Fibroblast of villous mesenchyme (primary cell): Measurements from ENCODE around the gene MRPS24. TPM values are rescaled to one million over a fixed set of nuclear protein-coding genes. Genes with fewer than 3 reads are reported as not detected.

Source experiments
- DNase-seq: peaks from one replicate; pipeline ENCODE4 v3.0.0-alpha.2; 2010; ENCODE audit warnings: low read depth
- H3K4me3 ChIP-seq: 2 replicates; pipeline ENCODE4 v1.5.1; 2011; ENCODE audit warnings: low read depth, mild to moderate bottlenecking, low read length
- CTCF ChIP-seq: IDR thresholded peaks from 2 replicates; pipeline ENCODE4 v1.5.1; 2012; ENCODE audit warnings: low read depth, mild to moderate bottlenecking, low read length; ENCODE audit not compliant: insufficient read depth
- total RNA-seq: library from RNA; depleted of rRNA; stranded (reverse); fragments of >200 nt; gene quantifications from 2 replicates; pipeline ENCODE4 v1.2.3, GENCODE V29; 2012

The MRPS24 gene
- 108 and 112 TPM in 2 replicates for total RNA-seq

- no peak for TF ChIP-seq CTCF
- peak; percentile 96 for DNase-seq
- H3K4me3 ChIP-seq = peak within 1 kb of the TSS; percentile 65
These were observed at the start of gene MRPS24 for GRCh38 chr7:43869006-43869866. Gene MRPS24, minus strand, starts transcription at chr7:43869517. Its CDS starts 22 bp downstream, at chr7:43869495.

- no peak overlapping the region for H3K4me3 ChIP-seq
- no peak for TF ChIP-seq CTCF
- DNase-seq = no peak
These were observed 46.6 kb upstream of the MRPS24 start for GRCh38 chr7:43915907-43916306.

- TF ChIP-seq CTCF = no peak
These were observed 45.5 kb upstream of the MRPS24 start for GRCh38 chr7:43914795-43915194.

GRCh38 chr7:43906331-43907010 is 37.2 kb upstream of the MRPS24 start, which contains the start of gene URGCP:
Gene URGCP, minus strand, starts transcription at chr7:43906596. Its CDS starts 21 bp downstream, at chr7:43906575.
- TF ChIP-seq CTCF = no peak
- peak within 1 kb of the TSS; percentile 71 for H3K4me3 ChIP-seq
- DNase-seq = peak; percentile 28

More at GRCh38 chr7:43914795-43915194, 45.5 kb upstream of the MRPS24 start:
- H3K4me3 ChIP-seq = no peak overlapping the region
- DNase-seq = no peak

GRCh38 chr7:43905956-43906330 is 36.6 kb upstream of the MRPS24 start:
- DNase-seq = peak; percentile 52
- peak overlapping the region; percentile 71 for H3K4me3 ChIP-seq

More at GRCh38 chr7:43905956-43906330, 36.6 kb upstream of the MRPS24 start:
- TF ChIP-seq CTCF = no peak
